ENCODE measurements around the gene PRDM16. TPM values are rescaled to one million over a fixed set of nuclear protein-coding genes. Genes with fewer than 3 reads are reported as not detected.
A peak's percentile ranks its signal among the peaks of the same experiment; 100 is the strongest.

Gene PRDM16
- total and polyA plus RNA-seq, 2 experiments from 2014 or later: 41.8 to 55.8 TPM

- H3K4me3 ChIP-seq: no peak overlapping the region
- H3K27ac ChIP-seq: peak overlapping the region; percentile 95
- no peaks in the 10 kb centered on the region for H3K27me3 ChIP-seq
- no peaks in the 10 kb centered on the region for H3K9me3 ChIP-seq (ENCODE audit: low read depth)
- no peak for DNase-seq (ENCODE audit: low read depth in 1 of 2, low spot score in 1 of 2)
- peaks cover 72% of the 10 kb centered on the region for H3K4me1 ChIP-seq (ENCODE audit: low read depth)
- TF ChIP-seq, protein P1, sequence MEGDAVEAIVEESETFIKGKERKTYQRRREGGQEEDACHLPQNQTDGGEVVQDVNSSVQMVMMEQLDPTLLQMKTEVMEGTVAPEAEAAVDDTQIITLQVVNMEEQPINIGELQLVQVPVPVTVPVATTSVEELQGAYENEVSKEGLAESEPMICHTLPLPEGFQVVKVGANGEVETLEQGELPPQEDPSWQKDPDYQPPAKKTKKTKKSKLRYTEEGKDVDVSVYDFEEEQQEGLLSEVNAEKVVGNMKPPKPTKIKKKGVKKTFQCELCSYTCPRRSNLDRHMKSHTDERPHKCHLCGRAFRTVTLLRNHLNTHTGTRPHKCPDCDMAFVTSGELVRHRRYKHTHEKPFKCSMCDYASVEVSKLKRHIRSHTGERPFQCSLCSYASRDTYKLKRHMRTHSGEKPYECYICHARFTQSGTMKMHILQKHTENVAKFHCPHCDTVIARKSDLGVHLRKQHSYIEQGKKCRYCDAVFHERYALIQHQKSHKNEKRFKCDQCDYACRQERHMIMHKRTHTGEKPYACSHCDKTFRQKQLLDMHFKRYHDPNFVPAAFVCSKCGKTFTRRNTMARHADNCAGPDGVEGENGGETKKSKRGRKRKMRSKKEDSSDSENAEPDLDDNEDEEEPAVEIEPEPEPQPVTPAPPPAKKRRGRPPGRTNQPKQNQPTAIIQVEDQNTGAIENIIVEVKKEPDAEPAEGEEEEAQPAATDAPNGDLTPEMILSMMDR (IDR thresholded peaks at IDR 0.05; ENCODE audit: low read depth, low read length): no peak
- H3K36me3 ChIP-seq: no peaks in the 10 kb centered on the region
Observed at GRCh38 chr1:3171761-3172160, 102.8 kb downstream of the PRDM16 start.

- no peaks in the 10 kb centered on the region for H3K27me3 ChIP-seq
- H3K4me3 ChIP-seq: no peak overlapping the region
- no peaks in the 10 kb centered on the region for H3K9me3 ChIP-seq (ENCODE audit: low read depth)
- peaks cover 72% of the 10 kb centered on the region for H3K4me1 ChIP-seq (ENCODE audit: low read depth)
- no peak for DNase-seq (ENCODE audit: low read depth in 1 of 2, low spot score in 1 of 2)
- TF ChIP-seq, protein P1 (IDR thresholded peaks at IDR 0.05; ENCODE audit: low read depth, low read length): no peak
- peak overlapping the region; percentile 95 for H3K27ac ChIP-seq
- H3K36me3 ChIP-seq: no peaks in the 10 kb centered on the region
Observed at GRCh38 chr1:3172431-3173380, 103.7 kb downstream of the PRDM16 start.

- Histone ChIP-seq H3K4me1 (ENCODE audit: low read depth) (peaks cover 69% of the 10 kb centered on the region), H3K27ac (peak overlapping the region; percentile 95)
- DNase-seq (ENCODE audit: low read depth in 1 of 2, low spot score in 1 of 2): no peak
Observed at GRCh38 chr1:3173381-3173980, 104.5 kb downstream of the PRDM16 start.

DNA sequence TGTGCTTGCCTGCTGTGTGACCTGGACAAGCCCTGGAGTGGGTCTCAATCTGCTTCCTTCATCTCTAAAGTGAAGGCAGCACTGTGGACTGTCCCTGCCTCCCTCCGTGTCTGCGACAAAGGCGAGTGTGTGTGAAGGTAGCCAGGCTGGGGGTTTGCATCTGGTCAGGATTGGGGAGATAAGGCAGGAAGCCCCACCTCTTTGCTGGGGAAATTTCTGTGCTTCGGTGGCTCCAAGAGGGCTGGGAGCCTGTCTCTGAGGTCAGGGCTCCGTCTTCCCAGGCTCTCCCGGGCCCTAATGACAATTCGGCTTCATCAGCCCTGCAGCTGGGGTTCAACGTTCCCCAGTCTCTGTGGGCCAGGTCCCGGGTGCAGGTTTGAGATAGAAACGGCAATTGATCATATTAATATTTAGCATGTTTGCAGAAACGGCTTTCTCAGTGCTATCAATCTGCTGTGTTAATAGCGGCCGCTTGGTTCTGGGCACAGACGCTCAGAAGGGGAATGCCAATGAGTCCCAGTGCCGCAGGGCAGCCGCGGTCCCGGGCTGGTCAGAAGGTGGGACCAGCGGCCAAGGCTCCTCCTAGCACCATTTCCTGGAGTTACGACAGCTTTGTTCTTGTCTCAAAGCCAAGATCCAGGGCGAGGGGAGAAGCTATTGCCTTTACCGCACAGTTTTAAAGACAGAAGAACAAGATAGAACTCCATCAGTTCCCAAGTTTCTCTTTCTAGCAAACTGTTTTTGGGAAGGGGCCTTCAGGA is 105.7 kb downstream of the PRDM16 start:
- Histone ChIP-seq H3K9me3 (ENCODE audit: low read depth) (no peaks in the 10 kb centered on the region), H3K4me3 (no peak overlapping the region), H3K27me3 (no peaks in the 10 kb centered on the region), H3K4me1 (ENCODE audit: low read depth) (peaks cover 57% of the 10 kb centered on the region), H3K36me3 (no peaks in the 10 kb centered on the region), H3K27ac (peak overlapping the region; percentile 95)
- TF ChIP-seq, protein P1 (IDR thresholded peaks at IDR 0.05; ENCODE audit: low read depth, low read length): no peak
- DNase-seq (ENCODE audit: low read depth in 1 of 2, low spot score in 1 of 2): peak; percentile 44 to 82

More at GRCh38 chr1:3173381-3173980, 104.5 kb downstream of the PRDM16 start:
- Histone ChIP-seq H3K27me3 (no peaks in the 10 kb centered on the region), H3K4me3 (no peak overlapping the region), H3K36me3 (no peaks in the 10 kb centered on the region), H3K9me3 (ENCODE audit: low read depth) (no peaks in the 10 kb centered on the region)
- TF ChIP-seq, protein P1 (IDR thresholded peaks at IDR 0.05; ENCODE audit: low read depth, low read length): no peak

DNA sequence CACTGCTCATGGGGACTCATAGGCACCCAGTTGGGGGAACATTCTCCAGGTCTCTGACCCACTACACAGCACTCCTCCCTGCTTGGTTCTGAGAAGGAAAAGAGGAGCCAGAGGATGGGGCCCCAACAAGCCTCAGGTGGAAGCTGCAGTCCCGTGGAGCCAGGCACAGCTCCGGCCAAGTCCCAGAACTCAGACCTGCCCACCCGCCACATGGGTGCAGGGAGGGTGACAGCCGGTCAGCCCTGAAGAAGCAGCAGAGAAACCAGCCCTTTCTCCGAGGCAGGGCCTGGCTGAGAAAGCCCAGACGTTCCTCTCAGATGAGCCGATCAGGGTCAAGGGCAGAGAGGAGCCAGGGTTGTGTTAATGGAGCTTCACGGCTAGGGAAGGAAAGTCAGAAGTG is 106.5 kb downstream of the PRDM16 start:
- H3K27ac ChIP-seq: peak overlapping the region; percentile 95
- TF ChIP-seq, protein P1 (IDR thresholded peaks at IDR 0.05; ENCODE audit: low read depth, low read length): no peak
- H3K4me3 ChIP-seq: no peak overlapping the region
- no peaks in the 10 kb centered on the region for H3K9me3 ChIP-seq (ENCODE audit: low read depth)
- no peaks in the 10 kb centered on the region for H3K36me3 ChIP-seq
- no peaks in the 10 kb centered on the region for H3K27me3 ChIP-seq
- H3K4me1 ChIP-seq (ENCODE audit: low read depth): peaks cover 49% of the 10 kb centered on the region
- no peak for DNase-seq (ENCODE audit: low read depth in 1 of 2, low spot score in 1 of 2)

All from cardiac muscle cell (in vitro differentiated cells and primary cell).